GM18511 (cell line): Measurements from ENCODE around the gene TTC31.
"Not testable (repeated sequence)": the region's sequence is repeated elsewhere in the genome, so short reads cannot be mapped to it uniquely, and the experiment has no call there.

ENCODE experiments used
- ATAC-seq: cut with Tn5 transposase; IDR thresholded peaks from one replicate; pipeline ENCODE4 v1.9.1; 2021; ENCODE audit warnings: mild to moderate bottlenecking, moderate library complexity; ENCODE audit not compliant: unreplicated experiment

Gene TTC31

DNA sequence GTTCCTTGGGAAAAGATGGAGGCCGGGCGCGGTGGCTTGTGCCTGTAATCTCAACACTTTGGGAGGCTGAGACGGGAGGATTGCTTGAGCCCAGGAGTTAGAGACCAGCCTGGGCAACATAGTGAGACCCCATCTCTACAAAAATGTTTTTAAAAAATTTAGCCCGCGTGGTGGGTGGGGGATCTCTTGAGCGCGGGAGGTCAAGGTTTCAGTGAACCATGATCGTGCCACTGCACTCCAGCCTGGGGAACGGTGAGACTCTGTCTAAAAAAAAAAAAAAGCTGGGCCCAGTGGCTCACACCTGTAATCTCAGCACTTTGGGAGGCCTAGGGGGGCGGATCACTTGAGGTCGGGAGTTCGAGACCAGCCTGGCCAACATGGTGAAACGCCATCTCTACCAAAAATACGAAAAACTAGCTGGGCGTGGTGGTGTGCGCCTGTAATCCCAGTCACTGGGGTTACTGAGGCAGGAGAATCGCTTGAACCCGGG is 839 bp downstream of the TTC31 start:
- not testable (repeated sequence) for ATAC-seq

DNA sequence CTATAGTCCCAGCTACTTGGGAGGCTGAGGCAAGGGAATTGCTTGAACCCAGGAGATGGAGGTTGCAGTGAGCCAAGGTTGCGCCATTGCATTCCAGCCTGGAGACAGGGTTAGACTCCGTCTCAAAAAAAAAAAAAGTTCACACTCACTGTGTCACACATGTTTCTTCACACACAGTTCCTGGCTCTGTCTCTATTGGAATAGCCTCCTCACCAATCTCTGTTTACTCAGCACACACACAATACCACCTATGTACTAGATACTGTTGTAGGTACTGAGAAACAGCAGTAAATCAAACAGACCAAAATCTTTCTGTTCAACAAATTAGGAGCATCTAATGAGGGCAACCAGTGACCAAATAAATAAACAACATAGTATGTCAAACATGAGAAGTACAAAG is 3.3 kb downstream of the TTC31 start:
- no peak for ATAC-seq

DNA sequence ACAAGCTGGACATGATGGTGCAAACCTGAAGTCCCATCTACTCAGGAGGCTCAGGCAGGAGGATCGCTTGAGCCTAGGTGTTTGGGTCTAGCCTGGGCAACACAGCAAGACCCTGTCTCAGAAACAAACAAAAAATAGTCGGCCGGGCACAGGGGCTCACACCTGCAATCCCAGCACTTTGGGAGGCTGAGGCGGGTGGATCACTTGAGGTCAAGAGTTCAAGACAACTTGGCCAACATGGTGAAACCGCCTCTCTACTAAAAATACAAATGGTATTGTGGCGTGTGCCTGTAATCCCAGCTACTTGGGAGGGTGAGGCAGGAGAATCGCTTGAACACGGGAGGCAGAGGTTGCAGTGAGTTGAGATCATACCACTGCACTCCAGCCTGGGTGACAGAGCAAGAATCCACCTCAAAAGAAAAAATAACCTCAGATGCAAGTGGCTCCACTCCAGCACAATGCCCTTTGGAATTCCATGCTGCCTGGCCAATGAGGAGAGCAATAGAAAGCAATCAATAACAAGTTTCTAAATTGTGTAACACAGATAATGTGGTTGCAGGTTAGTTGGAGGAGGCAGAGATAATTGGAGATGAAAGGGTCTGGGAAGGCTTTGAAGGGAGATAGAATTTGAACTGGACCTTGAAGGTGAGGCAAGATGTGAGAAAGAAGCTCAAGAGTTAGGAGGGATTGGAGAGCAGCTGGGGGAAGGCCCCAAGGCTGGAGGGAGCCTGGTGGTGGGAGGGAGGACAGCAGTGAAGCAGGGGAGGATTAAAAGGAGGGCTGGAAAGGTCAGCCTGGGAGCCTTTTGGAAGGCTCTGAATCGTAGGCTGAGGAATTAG is 6.0 kb downstream of the TTC31 start:
- no peak for ATAC-seq

DNA sequence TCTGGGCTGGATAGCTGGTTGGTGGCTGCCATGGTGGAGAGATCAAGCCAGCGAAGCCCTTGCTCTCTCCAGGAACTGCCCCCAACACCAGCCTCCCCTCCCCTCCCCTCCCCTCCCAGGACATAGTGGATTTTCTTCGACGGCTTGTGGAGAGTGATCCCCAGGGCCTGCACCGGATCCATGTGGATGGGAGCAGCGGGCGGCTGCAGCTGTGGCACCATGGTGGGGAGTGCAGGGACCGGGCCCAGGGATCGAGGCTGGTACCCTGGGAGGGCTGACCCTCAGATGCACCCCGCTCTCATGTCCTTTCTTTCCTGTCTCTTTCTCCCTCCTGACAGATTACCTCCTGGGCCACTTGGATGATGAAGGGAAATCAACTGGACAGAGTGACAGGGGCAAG is 7.0 kb downstream of the TTC31 start:
- ATAC-seq, result no peak

DNA sequence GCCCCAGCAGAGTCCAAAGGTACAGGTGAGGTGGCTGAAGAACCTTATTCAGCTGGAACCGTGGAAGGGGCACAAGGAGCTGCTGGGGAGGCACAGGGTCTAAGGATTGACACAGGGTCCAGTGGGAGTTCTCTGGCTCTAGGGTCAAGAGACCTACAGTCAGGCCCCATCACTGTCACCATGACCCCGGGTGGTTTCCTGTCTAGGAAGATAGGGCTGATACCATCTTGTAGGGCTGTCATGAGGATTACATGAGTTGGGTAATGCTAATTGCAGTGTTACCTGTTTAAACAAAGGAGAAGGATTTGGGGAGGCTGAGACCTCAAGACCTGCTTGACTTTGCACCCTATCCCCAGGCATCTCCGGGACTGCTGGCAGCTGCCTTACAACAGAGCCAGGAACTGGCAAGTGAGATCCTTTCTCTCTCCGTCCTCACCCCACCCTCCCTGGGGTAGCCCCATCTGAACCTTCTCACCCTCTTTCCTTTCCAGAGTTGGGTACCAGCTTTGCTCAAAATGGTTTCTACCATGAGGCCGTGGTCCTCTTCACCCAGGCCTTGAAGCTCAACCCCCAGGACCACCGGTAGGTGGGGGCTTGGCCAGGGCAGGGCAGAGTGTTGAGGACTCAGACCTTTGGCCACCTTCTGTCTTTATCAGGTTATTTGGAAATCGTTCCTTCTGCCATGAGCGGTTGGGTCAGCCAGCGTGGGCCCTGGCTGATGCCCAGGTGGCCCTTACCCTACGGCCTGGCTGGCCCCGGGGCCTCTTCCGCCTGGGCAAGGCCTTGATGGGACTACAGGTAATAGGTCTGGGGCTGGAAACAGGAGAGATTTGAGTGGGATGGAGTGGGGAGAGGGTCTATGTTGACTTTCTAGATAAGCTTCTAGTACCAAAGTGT is 9.0 kb downstream of the TTC31 start:
- no peak for ATAC-seq

DNA sequence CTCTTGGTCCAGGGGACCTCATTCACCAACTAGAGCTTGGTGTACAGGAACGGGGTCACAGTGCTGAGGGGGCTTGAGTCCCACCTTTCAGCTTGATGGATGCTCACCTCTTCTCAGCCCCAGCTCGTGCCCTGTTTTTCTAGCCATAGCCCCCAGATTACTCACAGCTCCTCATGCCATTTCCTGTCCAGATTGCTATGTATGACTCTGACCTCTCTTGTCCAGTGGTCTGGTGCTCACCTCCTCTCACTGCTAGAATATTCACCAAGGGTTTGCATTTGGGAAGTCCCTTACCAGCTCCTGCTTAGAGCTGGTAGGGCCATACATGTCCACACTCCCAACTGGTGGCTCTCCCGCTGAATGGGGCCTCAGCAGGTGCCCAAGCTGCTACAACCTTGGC is 10.7 kb downstream of the TTC31 start:
- ATAC-seq, result no peak

DNA sequence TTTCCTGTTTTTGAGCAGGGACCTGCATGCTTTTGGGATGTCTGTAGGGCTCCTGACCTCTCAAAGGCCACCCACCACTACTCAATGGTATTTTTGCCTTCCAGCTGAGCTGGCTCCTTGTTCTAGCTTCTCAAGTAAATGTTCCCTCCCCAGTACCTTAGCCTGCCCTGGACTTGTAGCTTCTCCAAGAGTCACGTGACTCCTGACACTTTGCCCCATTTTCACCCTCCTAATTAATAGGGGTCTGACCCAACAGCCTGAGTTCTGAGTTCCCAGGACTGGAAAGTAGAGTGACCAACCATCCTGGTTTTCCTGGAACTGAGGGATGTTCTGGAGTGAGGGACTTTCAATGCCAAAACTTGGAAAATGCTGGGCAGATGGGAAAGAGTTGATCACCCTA is 12.6 kb downstream of the TTC31 start:
- ATAC-seq, result no peak

DNA sequence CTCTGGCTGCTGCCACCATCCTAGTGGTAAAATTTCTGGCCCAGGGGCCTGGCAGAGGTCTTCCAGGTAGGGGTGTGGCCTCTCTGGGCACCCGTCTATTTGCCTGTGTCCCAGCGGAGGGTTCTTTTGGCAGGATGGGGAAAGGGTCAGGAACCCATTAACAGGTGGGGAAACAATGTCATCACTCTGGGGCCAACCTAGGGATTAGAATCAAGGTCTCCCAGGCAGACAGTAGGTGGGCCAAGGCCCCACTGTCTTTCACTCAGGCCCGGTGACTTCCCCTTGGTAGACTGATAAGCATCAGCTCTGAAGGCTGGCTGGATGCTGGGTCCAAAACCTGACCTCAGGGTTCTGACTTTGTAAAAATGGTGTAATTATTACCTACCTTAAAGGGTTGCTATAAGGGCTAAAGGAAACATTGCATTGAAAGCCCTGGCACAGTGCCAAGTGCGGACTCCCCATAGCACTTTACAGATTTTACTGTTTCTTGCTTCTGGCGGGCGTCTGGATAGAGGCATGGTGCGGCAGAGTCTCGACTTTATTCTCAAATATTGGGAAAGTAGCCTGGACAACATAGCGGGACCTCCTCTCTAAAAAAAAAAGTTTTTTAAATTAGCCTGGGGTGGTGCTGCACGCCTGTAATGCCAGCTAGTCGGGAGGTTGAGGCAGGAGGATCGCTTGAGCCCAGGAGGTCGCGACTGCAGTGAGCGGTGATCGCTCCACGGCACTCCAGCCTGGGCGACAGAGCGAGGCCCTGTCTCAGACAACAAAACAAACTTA is 14.3 kb downstream of the TTC31 start:
- ATAC-seq, result no peak

DNA sequence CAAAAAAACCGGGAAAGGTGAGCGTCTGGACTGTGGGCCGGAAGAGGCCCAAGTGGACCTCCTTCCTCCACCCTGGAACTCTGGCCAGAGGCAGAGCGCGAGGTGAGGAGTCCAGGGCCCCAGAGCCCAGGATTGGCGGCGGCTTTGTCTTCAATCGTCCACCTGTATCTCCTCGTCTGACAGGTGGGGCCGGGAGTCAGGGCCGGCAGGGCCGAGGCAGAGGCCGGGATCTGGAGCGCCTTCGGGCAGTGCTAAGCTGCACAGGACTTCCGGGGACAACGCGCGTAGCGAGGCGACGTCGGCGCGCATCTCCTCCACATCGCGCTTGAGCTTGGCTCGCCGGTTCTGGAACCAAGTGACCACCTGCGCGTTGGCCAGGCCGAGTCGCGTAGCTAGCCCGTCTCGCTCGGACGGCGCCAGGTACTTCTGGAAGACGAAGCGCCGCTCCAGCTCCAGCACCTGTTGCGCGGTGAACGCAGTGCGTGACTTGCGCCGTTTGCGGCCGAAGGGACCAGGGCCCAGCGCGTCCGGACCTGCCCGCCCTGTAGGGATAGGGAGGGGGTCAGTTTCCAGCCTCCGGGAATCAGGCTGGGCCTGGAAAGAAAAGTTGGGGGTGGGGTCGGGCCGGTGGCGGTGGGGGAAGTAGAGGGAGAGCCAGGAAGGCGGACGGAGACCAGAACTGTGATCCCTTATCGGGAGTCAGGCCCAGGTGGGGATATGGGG is 15.1 kb downstream of the TTC31 start:
- no peak for ATAC-seq

DNA sequence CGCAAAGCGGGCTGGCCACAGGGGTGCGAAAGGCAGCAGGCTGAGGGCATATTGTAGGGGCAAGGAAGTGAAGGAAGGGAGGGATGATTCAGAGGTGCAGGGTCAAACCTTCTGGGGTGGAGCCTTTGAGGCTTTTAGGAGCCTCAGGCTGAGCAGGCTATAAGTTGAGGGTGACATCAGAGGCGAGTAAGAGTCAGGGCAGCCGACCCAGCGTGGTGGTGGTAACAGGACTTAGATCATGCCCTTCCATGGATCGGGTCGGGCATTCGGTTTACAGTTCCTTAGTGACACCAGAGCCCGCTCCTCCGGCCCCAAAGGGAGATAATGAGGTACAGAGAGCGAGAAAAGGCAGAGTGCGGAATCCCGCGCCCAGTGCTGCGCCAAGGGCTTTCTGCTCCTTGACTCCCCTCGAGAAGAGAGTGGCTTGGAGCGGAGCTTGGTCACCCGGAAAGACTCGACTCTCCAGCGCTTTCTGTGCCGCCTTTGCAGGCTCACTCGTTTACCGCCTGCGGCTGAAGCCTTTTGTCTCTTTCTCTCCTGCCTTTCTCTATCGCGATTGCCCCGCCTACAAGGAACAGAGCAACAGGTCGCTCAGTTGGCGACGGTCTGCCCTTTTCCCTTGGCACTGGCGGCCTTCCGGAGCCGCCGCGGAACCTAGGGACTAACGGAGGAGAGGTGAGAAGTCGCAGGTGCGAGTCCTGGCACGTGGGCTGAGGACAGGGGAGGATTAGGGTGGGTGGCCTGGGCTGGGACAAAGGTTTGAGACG is 15.8 kb downstream of the TTC31 start:
- ATAC-seq, result no peak

DNA sequence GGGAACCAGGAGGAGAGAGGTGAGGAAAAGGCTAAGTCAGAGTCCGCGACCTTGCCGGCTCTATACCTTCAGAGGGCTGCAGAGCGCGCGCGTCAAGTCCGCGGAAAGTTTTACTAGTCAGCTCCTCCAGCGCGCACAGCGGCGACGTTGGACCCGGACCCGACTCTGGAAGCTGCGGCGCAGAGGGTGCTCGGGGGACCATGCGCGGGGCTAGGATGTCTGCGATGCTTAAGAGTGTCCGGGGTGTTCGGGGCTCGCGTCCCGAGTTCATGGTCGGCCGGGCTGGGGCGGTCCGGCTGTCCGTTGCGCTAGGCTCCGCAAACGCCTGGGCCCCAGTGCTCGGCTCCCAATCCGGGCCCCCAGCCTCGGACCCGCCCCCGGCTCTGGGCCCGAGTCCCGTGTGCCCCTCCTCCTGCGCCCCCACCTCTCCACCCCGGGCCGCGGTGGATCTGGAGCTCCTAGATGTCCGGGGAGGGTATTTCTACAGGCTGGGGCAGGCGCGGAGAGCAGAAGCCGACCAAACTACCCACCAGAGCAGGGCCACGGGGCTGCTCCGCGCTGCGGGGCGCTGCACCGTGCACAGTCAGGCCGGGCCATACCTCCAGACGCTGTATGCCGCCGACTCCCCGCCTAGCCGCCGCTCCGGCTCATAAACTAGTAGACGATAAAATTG is 16.5 kb downstream of the TTC31 start, which contains the start of gene LBX2:
LBX2 (minus strand) TSS at position 337 of the 673 bp plus-strand sequence; CDS start at position 271, 66 bp downstream.
- no peak for ATAC-seq

DNA sequence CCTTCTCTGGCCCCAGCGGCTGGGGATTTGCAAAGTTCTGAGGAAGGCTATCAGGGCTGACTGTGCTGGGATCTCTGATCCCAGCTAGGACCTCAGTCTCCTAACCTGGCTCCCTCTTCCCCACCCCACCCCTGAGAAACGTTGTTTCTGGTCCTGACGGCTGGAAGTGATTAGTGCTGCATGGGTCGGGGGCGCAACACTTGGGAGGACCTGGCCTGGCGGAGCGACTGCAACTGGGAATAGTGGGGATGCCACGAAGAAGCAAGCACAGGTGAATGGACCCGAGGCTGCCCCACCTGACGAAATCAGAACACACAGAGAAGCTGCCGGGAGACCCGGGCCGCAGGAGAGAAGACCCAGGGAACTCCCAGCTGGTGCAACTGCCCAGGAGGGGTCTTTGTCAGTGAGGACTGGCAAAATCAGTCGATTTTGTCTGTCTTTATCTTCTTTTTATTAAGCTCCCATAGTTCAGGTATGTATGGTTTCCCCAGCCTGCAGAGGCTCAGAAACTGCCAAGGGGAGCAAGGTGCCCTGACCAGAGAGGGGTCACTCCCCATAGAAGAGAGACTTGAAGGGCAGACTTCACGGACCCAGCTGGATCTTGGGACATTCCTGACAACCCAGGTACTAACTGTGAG is 17.2 kb downstream of the TTC31 start:
- ATAC-seq, result no peak

DNA sequence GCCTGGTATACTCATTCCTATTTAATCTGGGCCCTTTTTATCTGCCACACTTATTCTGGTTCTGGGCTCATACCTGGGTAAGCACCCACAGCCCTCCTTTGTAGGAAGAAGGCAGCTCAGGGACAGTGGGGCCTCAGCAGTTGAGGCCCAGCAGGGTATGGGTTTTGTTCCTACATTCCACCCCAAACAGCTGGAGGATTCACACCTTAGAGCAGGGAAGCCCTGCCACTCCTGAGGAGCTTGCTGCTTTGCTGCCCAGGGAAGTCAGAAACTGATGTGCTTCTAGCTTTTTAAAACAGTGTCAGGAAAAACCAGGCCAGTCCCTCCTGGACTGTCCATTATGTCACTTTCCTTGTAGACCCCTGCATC is 17.7 kb downstream of the TTC31 start:
- ATAC-seq, result no peak

DNA sequence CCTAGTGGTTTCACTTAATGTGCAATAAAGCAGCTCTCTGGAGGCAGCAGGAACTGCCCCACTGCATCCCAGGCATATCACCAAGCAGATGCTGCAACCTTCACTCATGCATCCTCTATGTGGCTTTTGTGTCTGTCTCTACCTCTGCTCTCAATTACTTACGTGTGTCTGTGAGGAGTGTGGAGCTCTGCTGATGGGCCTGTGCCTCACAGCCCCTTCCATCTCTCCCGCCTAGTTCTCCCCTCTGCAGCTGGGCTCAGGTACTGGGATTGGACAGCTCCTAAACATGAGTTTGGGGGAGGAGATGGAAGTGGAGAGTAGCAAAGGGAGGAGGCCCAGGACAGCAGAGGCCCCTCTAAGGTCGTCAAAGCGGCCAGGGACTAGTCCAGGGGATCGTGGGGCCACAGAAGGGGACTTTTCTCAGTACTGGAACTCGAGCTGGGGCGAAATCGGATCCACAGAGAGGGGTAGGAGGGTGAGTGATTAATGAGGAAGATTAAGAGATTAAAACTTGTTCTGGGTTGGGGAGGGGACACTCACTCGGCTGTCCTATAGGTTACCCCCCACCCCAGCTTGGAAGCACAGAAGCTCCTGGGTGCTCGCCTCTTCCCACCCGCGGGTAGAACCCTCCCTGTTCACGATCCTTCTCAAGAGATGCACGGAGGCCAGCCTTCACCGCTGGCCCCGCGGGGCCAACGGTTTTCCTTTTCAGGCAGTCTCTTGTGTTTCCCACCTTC is 18.6 kb downstream of the TTC31 start:
- ATAC-seq, result no peak

DNA sequence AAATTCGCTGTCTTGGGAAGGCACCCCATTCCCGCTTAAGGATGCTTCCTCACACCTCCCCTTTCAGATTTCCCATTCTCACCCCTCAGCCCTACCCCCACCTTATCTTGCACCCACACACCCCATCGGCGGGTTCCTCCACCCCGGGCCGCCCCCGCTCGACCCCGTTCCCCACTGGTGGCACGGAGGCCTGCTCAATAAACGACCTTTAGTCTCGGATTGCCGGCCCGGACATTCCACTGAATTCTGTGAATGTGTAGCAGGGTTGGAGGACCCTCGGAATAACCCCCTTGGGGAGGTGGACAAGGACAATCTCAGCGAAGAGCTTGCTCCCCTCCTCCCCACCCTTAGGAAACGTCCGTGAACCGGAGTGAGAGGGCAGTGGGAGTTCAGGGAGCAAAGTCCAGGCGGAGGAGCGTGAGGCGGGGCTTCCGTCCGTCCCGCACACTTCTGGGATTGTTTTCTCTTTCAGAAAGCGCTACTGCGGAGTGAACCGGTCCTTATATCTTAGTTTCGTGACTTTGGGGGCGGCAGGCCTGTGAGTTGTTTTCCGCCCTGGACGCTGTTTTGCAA is 19.4 kb downstream of the TTC31 start:
- ATAC-seq, result no peak

DNA sequence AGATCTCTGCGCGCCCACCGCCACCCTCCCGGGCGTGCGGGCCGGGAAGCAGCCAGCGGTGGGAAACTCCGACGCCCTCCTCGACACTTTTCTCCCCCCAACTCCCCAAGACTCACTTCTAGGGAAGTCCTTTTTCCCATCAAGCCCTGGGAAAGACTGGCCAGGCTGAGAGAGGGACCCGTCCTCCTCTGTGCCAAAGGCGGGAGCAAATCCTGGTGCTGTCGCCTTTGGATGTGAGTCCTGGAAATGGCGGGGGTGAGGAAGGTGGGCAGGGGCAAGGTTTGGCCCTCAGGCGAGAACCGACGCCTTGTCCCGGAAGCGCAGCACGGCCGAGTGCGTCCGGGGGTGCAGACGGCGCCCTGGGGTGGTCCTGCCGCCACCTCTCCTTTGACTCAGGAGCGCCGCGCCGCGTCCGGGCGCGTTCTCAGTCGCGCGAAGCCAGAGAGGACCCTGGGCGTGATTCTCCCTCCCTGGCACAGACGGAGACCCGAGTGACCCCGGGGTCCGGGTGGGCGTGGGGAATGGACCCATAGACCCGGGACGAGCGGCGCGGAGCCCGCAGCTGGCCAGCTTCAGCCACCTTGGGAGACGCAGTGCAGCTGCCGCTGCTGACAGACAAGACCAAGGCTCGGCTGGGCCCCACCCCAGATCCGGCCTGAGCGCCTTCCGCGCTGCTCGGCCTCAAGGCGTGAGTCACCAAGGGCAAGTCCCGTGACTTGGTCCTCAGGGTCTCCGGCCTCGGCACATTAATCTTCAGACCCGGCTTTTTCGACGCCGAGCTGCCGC is 20.0 kb downstream of the TTC31 start:
- peak; percentile 37 for ATAC-seq
